HepG2 (cell line): ENCODE data around the gene PRR4. TPM values are rescaled to one million over a fixed set of nuclear protein-coding genes. Genes with fewer than 3 reads are reported as not detected.

ENCODE experiments used
- ATAC-seq: fragments of 200-7000 bp; cut with Tn5 transposase; 3 replicates; pipeline ENCODE4 v1.9.1; 2020; ENCODE audit warnings: mild to moderate bottlenecking, moderate library complexity
- BruUV-seq: library from RNA; stranded (reverse); fragments of 400-500 nt; replicated peaks from 2 replicates; lab custom pipeline; 2021; lab: Mats Ljungman, UMichigan
- CTCF ChIA-PET: fragments of 300-600 bp; formaldehyde crosslinking; extraction: SDS; loops from one replicate; lab custom pipeline; 2021; ENCODE audit warnings: low total read pairs, inconsistent platforms, low intra/inter-chr PET ratio; lab: Yijun Ruan, JAX
- POLR2A ChIA-PET: fragments of 350-600 bp; sonication (Branson Sonifier 250); formaldehyde crosslinking; loops from one replicate; lab custom pipeline; 2020; ENCODE audit warnings: antibody characterized with exemption, inconsistent platforms; lab: Yijun Ruan, JAX
- DNase-seq: peaks from one replicate; pipeline ENCODE4 v3.0.0-alpha.2; 2015; ENCODE audit warnings: low spot score
- FAIRE-seq: peaks from 3 replicates; lab custom pipeline; 2011; peaks lifted over from hg19 to GRCh38; lab: Jason Lieb, UNC
- H2AFZ ChIP-seq: one replicate; pipeline ENCODE4 v1.6.1; 2011; ENCODE audit warnings: low read length, inconsistent platforms
- H3K27ac ChIP-seq: fragments of 300-600 bp; 3 replicates; pipeline ENCODE4 v1.8.0; 2011; ENCODE audit warnings: mixed run types, mild to moderate bottlenecking, mixed read lengths, low read length, inconsistent platforms; ENCODE audit not compliant: insufficient read depth; ENCODE audit errors: extremely low read length
- H3K27me3 ChIP-seq, 2 experiments: fragments of 200-600 bp in 1 of 2; 2 replicates in 1 of 2; 3 replicates in 1 of 2; pipeline versions ENCODE4 v1.6.0 to v1.8.0; 2011; ENCODE audit warnings: low read length in 2 of 2, mild to moderate bottlenecking in 2 of 2, moderate library complexity in 2 of 2, inconsistent platforms in 1 of 2; ENCODE audit not compliant: insufficient read depth in 2 of 2, control insufficient read depth in 1 of 2
- H3K36me3 ChIP-seq, 2 experiments: fragments of 200-600 bp in 1 of 2; replicated peaks in 1 of 2; 2 replicates in 1 of 2; 3 replicates in 1 of 2; pipeline versions ENCODE4 v1.5.1 to v1.8.0; 2011; ENCODE audit warnings: low read length in 2 of 2, inconsistent platforms in 1 of 2; ENCODE audit not compliant: insufficient read depth in 2 of 2, control insufficient read depth in 1 of 2
- H3K4me1 ChIP-seq: 2 replicates; pipeline ENCODE4 v1.5.1; 2012; ENCODE audit warnings: low read length, inconsistent platforms; ENCODE audit not compliant: insufficient read depth
- H3K4me2 ChIP-seq: 2 replicates; pipeline ENCODE4 v1.6.0; 2011; ENCODE audit warnings: low read depth, low read length, inconsistent platforms
- H3K4me3 ChIP-seq, 3 experiments: fragments of 200-600 bp in 1 of 3; sonication (generic), shearing (Covaris generic) in 1 of 3; replicated peaks in 1 of 3; 2 replicates each; pipeline ENCODE4 v1.5.1; 2011 to 2016; ENCODE audit warnings: low read length in 3 of 3, inconsistent platforms in 2 of 3, low read depth in 2 of 3, mild to moderate bottlenecking in 2 of 3, control low read depth in 1 of 3, mixed read lengths in 1 of 3; ENCODE audit not compliant: insufficient read depth in 1 of 3
- H3K79me2 ChIP-seq: one replicate; pipeline ENCODE4 v1.6.1; 2011; ENCODE audit warnings: low read length, inconsistent platforms; ENCODE audit not compliant: insufficient read depth
- H3K9ac ChIP-seq: 2 replicates; pipeline ENCODE4 v1.6.0; 2011; ENCODE audit warnings: mild to moderate bottlenecking, low read depth, low read length, inconsistent platforms; ENCODE audit not compliant: insufficient read depth
- H3K9me3 ChIP-seq: 2 replicates; pipeline ENCODE4 v1.5.1; 2012; ENCODE audit warnings: mild to moderate bottlenecking, low read length
- H4K20me1 ChIP-seq: 2 replicates; pipeline ENCODE4 v1.6.0; 2011; ENCODE audit warnings: inconsistent platforms, mild to moderate bottlenecking, low read length, moderate library complexity; ENCODE audit not compliant: insufficient read depth
- ADNP ChIP-seq: sonication (generic); formaldehyde crosslinking; IDR thresholded peaks from 2 replicates; pipeline ENCODE4 v1.4.0; 2020; ENCODE audit warnings: missing genetic modification reagents
- PREB ChIP-seq: sonication (generic); formaldehyde crosslinking; IDR thresholded peaks from 2 replicates; pipeline ENCODE4 v1.4.0; 2020; ENCODE audit warnings: missing genetic modification reagents
- SP5 ChIP-seq: IDR thresholded peaks from 2 replicates; pipeline ENCODE4 v1.6.1; 2016; ENCODE audit warnings: low read depth, borderline replicate concordance
- ZBTB33 ChIP-seq: sonication (generic); formaldehyde crosslinking; IDR thresholded peaks from 2 replicates; pipeline ENCODE4 v1.4.0; 2020; ENCODE audit warnings: missing genetic modification reagents
- ZNF562 ChIP-seq: sonication (generic); formaldehyde crosslinking; IDR thresholded peaks from 2 replicates; pipeline ENCODE4 v1.8.0; 2022; ENCODE audit warnings: missing genetic modification reagents, borderline replicate concordance
- ZNF790 ChIP-seq: sonication (generic); formaldehyde crosslinking; IDR thresholded peaks from 2 replicates; pipeline ENCODE4 v1.8.0; 2022; ENCODE audit warnings: missing genetic modification reagents, mild to moderate bottlenecking, borderline replicate concordance
- ZSCAN5A ChIP-seq: sonication (generic); formaldehyde crosslinking; IDR thresholded peaks from 2 replicates; pipeline ENCODE4 v1.8.0; 2022; ENCODE audit warnings: mild to moderate bottlenecking, missing genetic modification reagents, borderline replicate concordance
- WGBS: methylation state at CpG from one replicate; pipeline ENCODE4 v1.1.6; 2017; ENCODE audit warnings: low lambda C conversion rate; 5-methylcytosine and 5-hydroxymethylcytosine counted together
- in situ Hi-C: cut with HindIII; loops from 2 replicates; pipeline ENCODE4 v1.10.0; 2017; ENCODE audit warnings: low pct_unique_long_range_greater_than_20kb; ENCODE audit not compliant: extremely low pct_ligation_motif_present
- intact Hi-C: fragments of 100-400 bp; cut with micrococcal nuclease; formaldehyde crosslinking; loops from one replicate; pipeline ENCODE4 v1.10.0; 2022; ENCODE audit not compliant: unreplicated experiment
- polyA plus RNA-seq, 8 experiments: library from polyadenylated mRNA; depleted of rRNA in 3 of 8; stranded (reverse) in 7 of 8; unstranded in 1 of 8; fragments of >200 nt; fragmentation: Illumina TruSeq in 4 of 8; extraction: Trizol in 4 of 8; gene quantifications; 2 replicates each; pipeline versions ENCODE4 v1.2.1 to v1.2.3, GENCODE V29; 2011 to 2016; ENCODE audit warnings: low read depth in 4 of 8, missing spikeins in 1 of 8, mixed read lengths in 1 of 8; ENCODE audit not compliant: insufficient read depth in 1 of 8
- total RNA-seq, 5 experiments: library from RNA; depleted of rRNA; stranded (reverse); fragments of >200 nt; fragmentation: Illumina TruSeq; extraction: Trizol; gene quantifications; 2 replicates each; pipeline ENCODE4 v1.2.3, GENCODE V29; 2016; ENCODE audit warnings: low read depth in 1 of 5

Gene PRR4
- total and polyA plus RNA-seq, 2 of the 13 experiments (the other 11 are each of a cell fraction or from before 2014, with no cell fraction given), result 2.3 to 5.4 TPM

- ChIA-PET POLR2A (no interaction called here), CTCF (no interaction called here)
- Histone ChIP-seq H3K27me3 (no peaks in the 10 kb centered on the region), H3K4me3 (no peak overlapping the region), H3K79me2 (no peaks in the 10 kb centered on the region), H2AFZ (no peak overlapping the region), H3K4me1 (no peaks in the 10 kb centered on the region), H3K9me3 (peaks cover 17% of the 10 kb centered on the region), H3K9ac (no peak overlapping the region), H4K20me1 (no peaks in the 10 kb centered on the region), H3K36me3 (peaks cover 3 to 17% of the 10 kb centered on the region in 2 experiments; a peak in 2 of 5 replicates), H3K4me2 (no peak overlapping the region), H3K27ac (no peak overlapping the region)
- ATAC-seq, result no peak
- no peak for FAIRE-seq
- intact Hi-C loops, result no loop called here
- in situ Hi-C loops, result no loop called here
- TF ChIP-seq ADNP (CRISPR knock-in tag), result no peak
- TF ChIP-seq ZSCAN5A, result no peak
- no peak for TF ChIP-seq ZBTB33 (CRISPR knock-in tag)
- TF ChIP-seq ZNF790 (CRISPR knock-in tag), result no peak
- no peak for TF ChIP-seq SP5
- TF ChIP-seq ZNF562 (CRISPR knock-in tag), result no peak
- no peak for TF ChIP-seq PREB (CRISPR knock-in tag)
- DNase-seq, result no peak
- no TSS peak for BruUV-seq
- WGBS, result 100% methylated on average over 2 of the region's 2 CpGs
These were observed 12.1 kb upstream of the PRR4 start for GRCh38 chr12:10861366-10861765.
